ENCODE data around the gene SLC7A5. TPM values are rescaled to one million over a fixed set of nuclear protein-coding genes. Genes with fewer than 3 reads are reported as not detected.

SLC7A5 gene
- total and polyA plus RNA-seq, 2 of the 4 experiments (the other 2 are of a cell fraction) = 11.3 to 101 TPM

- Histone ChIP-seq H3K79me1 (ENCODE audit: low read depth in 1 of 2, low read length in 2 of 2) (no peaks in the 10 kb centered on the region), H3K9me3 (ENCODE audit: control insufficient read depth, insufficient read depth, low read length) (0 out of 2 replicates have a peak, but pooled peaks cover 2% of the 10 kb centered on the region), H2BK15ac (ENCODE audit: low read depth, low read length) (no peak overlapping the region), H3K9me1 (ENCODE audit: insufficient read depth, low read length) (peaks cover 8% of the 10 kb centered on the region; the same call in 1 of the 2 replicates), H2BK5ac (ENCODE audit: low read depth, low read length, poor library complexity, severe bottlenecking) (no peak overlapping the region), H3K14ac (replicated peaks; ENCODE audit: low read depth, low read length) (no peak overlapping the region), H2AFZ (replicated peaks; ENCODE audit: low read length, poor library complexity) (no peak overlapping the region), H3K4me2 (ENCODE audit: low read depth, low read length) (no peak overlapping the region), H4K5ac (ENCODE audit: low read depth, low read length) (no peak overlapping the region), H3K23ac (ENCODE audit: low read depth, low read length) (no peak overlapping the region), H3K56ac (ENCODE audit: extremely low read depth, insufficient read depth, low read length) (no peak overlapping the region), H4K91ac (ENCODE audit: insufficient read depth, low read depth, low read length) (no peak overlapping the region), H4K8ac (ENCODE audit: low read depth in 2 of 2, low read length in 2 of 2) (no peak overlapping the region), H3K4me3 (ENCODE audit: insufficient read depth, low read depth, low read length) (no peak overlapping the region), H4K20me1 (ENCODE audit: insufficient read depth, low read length) (no peaks in the 10 kb centered on the region), H3K27me3 (ENCODE audit: control insufficient read depth, insufficient read depth, low read length) (no peaks in the 10 kb centered on the region), H3K36me3 (ENCODE audit: control insufficient read depth, insufficient read depth, low read length) (no peaks in the 10 kb centered on the region), H2AK9ac (replicated peaks; ENCODE audit: low read depth, low read length, poor library complexity) (no peak overlapping the region), H3K18ac (ENCODE audit: low read depth, low read length) (no peak overlapping the region), H2BK20ac (ENCODE audit: low read depth, low read length) (no peak overlapping the region), H2BK120ac (ENCODE audit: low read depth, low read length) (no peak overlapping the region), H2AK5ac (ENCODE audit: low read depth, low read length) (no peak overlapping the region), H3K27ac (ENCODE audit: insufficient read depth, low read length) (no peak overlapping the region), H3K4ac (ENCODE audit: low read depth, low read length) (no peak overlapping the region), H3K9ac (ENCODE audit: low read depth, low read length) (no peak overlapping the region), H3K4me1 (ENCODE audit: control insufficient read depth, insufficient read depth, low read length) (peaks cover 12% of the 10 kb centered on the region)
- no TSS peak for BruUV-seq (replicated peaks)
- ATAC-seq (ENCODE audit: low read depth) (no peak), DNase-seq (no peak)
- CTCF ChIA-PET = no interaction called here
- intact Hi-C loops (cut with micrococcal nuclease) = no loop called here
- dilution Hi-C loops (cut with HindIII; ENCODE audit: low sequenced_read_pairs, unreplicated experiment) = no loop called here
- POLR2A ChIA-PET (ENCODE audit: unreplicated experiment) = no interaction called here
- in situ Hi-C loops (cut with MboI; ENCODE audit: low sequenced_read_pairs) = no loop called here
- WGBS, 2 experiments (ENCODE audit: extremely low coverage in 2 of 2, insufficient read length in 1 of 2) = 80% methylated on average over 1 of the region's 12 CpGs; no CpG with 5 or more reads in 1 of the 2 experiments
- no peak for TF ChIP-seq CHD1 (IDR thresholded peaks at IDR 0.05; ENCODE audit: low read depth, low read length)
- TF ChIP-seq POLR2A (IDR thresholded peaks at IDR 0.05; ENCODE audit: low read depth, low read length) = no peak
- no peak for TF ChIP-seq ELK1 (IDR thresholded peaks at IDR 0.05; ENCODE audit: borderline replicate concordance, low read depth, low read length)
- no peak for TF ChIP-seq MXI1 (IDR thresholded peaks at IDR 0.05; ENCODE audit: borderline replicate concordance, low read depth, low read length)
- no peak for TF ChIP-seq RFX5 (IDR thresholded peaks at IDR 0.05; ENCODE audit: low read depth, low read length)
- no peak for TF ChIP-seq RCOR1 (IDR thresholded peaks at IDR 0.05; ENCODE audit: insufficient replicate concordance, low read length)
- no peak for TF ChIP-seq USF2 (IDR thresholded peaks at IDR 0.05; ENCODE audit: low read depth, low read length)
- no peak for TF ChIP-seq BHLHE40 (IDR thresholded peaks at IDR 0.05; ENCODE audit: low read depth, low read length)
- TF ChIP-seq SMC3 (IDR thresholded peaks at IDR 0.05; ENCODE audit: low read depth, low read length) = no peak
- no peak for TF ChIP-seq CEBPB (IDR thresholded peaks at IDR 0.05; ENCODE audit: low read depth, low read length)
- TF ChIP-seq FOS (IDR thresholded peaks at IDR 0.05; ENCODE audit: low read depth, low read length) = no peak
- no peak for TF ChIP-seq MAZ (IDR thresholded peaks at IDR 0.05; ENCODE audit: borderline replicate concordance, low read depth, low read length)
- TF ChIP-seq CTCF (conservative IDR thresholded peaks at IDR 0.05; ENCODE audit: low read depth, low read length) = no peak
- TF ChIP-seq RAD21 (IDR thresholded peaks at IDR 0.05; ENCODE audit: low read length) = no peak
- no peak for TF ChIP-seq NFE2L2 (IDR thresholded peaks at IDR 0.05; ENCODE audit: low read depth, low read length)
- no peak for TF ChIP-seq MAFK (IDR thresholded peaks at IDR 0.05; ENCODE audit: low read depth, low read length)
Measured at GRCh38 chr16:87795336-87795735, 74.0 kb downstream of the SLC7A5 start.
